Measurements from ENCODE around the gene PPME1.
"Not testable (repeated sequence)": the region's sequence is repeated elsewhere in the genome, so short reads cannot be mapped to it uniquely, and the experiment has no call there.

Gene PPME1, protein sequence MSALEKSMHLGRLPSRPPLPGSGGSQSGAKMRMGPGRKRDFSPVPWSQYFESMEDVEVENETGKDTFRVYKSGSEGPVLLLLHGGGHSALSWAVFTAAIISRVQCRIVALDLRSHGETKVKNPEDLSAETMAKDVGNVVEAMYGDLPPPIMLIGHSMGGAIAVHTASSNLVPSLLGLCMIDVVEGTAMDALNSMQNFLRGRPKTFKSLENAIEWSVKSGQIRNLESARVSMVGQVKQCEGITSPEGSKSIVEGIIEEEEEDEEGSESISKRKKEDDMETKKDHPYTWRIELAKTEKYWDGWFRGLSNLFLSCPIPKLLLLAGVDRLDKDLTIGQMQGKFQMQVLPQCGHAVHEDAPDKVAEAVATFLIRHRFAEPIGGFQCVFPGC

DNA sequence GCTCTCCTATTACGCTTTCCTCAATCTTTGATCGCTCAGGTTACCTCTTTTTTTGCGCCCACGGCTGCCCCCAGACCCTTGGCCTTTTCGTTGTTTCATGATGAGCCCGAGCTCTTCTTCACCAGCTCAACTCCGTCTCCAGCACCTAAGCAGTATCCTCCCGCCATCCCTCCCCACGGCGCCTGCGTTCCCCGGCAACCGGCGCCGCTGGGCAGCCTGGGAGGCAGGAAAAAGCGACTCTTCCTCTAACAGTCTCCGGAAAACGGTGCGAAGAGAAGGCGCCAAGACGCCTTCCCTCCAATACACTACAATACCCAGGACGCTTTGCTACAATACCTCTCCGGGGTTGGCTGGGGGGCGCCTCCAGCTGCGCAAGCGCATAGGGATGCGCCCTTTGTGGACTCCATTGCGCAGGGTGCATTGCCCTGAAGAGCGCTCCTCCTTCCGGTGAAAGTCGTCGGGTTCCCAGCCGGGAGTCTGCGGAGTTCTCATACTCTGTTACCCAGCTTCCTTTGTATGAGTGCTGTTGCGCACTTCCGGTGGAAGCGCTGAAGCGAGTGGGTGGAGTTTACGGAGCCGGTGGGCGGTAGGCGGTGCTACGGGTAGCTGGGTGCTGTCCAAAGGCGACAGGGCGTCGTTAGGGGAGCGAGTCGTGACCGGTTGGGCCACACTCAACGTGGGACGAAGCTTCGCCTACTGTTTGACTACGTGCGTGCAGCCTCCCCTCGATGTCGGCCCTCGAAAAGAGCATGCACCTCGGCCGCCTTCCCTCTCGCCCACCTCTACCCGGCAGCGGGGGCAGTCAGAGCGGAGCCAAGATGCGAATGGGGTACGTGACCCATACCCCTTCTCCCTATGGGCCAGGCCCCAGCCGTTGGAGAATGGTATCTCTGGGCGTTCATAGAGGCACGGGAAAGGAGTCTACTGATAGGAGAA lies at the start of gene PPME1, which contains the start of gene C2CD3:
PPME1 (plus strand) TSS at position 596 of the 936 bp plus-strand sequence; CDS start at position 729, 133 bp downstream.
C2CD3 (minus strand) TSS at position 309 of the 936 bp plus-strand sequence; CDS start at position 99, 210 bp downstream.
- DNase-seq (ENCODE audit: low read depth in 2 of 2, low spot score in 1 of 2), result peak; percentile 89 to 95

DNA sequence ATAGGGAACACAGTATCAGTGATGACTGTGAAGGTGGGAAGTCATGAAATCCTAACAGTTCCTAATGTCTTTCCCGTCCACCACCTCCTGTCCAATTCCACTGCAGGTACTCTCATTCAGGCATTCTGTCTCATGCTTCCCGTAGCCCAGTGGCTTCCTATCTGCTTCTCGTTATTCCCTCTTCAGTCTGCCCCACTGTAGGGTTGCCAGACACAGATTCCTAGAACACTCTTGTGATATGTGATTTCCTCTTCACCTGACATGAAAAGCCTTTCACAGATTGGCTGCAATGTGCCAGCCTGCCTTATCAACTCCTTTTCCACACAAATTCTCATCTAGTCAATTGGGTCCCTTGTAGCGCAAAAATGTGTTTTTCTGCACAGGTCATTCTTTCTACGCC lies 49.3 kb upstream of the PPME1 start:
- DNase-seq (ENCODE audit: low read depth in 2 of 2, low spot score in 1 of 2), result no peak

DNA sequence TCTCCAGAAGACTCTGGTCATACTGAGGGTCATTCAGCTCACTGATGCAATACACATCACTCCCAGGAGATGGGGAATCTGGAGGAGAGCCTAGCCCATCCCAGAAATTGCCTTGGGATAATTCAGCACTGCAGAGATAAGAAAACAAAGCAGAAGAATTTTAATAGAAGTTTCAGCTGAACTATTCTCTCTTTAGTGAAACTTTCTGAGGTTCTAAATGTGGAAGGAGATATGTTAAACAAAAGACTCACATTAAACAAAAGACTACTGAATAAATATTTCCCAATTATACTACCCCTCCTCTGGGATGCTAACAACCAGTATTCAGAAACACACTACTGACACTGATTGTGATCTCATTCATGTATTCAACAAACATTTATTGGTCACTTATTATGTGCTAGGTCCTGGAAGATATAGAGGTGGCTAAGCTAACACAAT lies 48.1 kb upstream of the PPME1 start:
- no peak for DNase-seq (ENCODE audit: low read depth in 2 of 2, low spot score in 1 of 2)

DNA sequence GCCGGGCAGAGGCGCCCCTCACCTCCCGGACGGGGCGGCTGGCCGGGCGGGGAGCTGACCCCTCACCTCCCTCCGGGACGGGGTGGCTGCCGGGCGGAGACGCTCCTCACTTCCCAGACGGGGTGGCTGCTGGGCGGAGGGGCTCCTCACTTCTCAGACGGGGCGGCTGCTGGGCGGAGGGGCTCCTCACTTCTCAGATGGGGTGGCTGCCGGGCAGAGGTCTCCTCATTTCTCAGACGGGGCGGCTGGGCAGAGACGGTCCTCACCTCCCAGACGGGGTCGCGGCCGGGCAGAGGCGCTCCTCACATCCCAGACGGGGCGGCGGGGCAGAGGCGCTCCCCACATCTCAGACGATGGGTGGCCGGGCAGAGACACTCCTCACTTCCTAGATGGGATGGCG lies 42.0 kb upstream of the PPME1 start:
- DNase-seq (ENCODE audit: low read depth in 2 of 2, low spot score in 1 of 2), result not testable (repeated sequence)

DNA sequence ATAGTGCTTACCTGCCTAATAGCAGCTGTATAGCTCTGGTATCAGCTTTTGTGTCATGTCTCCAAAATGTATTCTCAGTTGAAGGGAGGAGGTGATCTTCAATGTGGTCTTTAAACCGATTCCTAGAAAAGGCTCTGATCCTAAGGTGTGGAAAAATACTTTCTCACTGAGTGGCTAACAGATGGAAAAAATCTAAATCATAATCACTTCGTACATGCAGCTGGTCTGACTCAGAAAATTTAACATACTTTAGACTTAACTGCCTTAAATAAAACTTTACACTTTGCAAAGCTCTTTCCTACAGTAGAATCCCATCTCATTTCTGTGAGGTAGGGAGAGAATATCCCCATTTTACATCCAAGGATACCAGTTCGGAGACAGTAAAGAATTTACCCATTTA lies 38.3 kb upstream of the PPME1 start:
- DNase-seq (ENCODE audit: low read depth in 2 of 2, low spot score in 1 of 2), result no peak

DNA sequence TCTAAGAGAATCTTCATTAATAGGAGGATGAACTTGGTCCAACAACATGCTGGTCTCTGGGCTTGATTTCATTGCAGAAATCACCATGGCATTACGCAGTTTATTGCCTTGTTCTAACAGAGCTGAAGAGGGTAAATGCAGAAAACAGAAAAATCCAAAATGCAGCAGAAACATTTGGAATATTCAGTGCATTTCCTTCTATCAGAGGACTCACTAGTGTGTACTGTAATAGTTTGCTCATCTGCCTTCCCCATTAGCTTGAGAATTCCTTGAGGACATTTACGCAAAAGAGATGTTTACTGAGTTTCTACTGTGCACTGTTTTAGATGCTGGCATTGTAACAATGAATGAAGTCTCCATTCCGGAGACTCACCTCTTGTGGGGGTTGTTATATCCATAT lies 37.7 kb upstream of the PPME1 start:
- DNase-seq (ENCODE audit: low read depth in 2 of 2, low spot score in 1 of 2), result no peak

DNA sequence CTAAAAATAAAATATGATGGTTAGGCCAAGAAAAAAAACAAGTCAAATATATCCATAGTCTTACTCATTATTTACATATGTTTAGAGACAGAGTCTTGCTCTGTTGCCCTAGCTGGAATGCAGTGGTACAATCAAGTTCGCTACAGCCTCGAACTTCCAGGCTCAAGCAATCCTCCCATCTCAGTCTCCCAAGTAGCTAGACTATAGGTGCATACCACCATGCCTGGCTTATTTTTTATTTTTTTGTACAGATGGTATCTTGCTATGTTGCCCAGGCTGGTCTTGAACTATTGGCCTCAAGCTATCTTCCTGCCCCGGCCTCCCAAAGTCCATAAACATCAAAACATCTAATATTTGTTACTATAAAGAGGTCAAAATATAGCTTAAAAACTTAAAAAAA lies 36.4 kb upstream of the PPME1 start:
- DNase-seq (ENCODE audit: low read depth in 2 of 2, low spot score in 1 of 2), result no peak

DNA sequence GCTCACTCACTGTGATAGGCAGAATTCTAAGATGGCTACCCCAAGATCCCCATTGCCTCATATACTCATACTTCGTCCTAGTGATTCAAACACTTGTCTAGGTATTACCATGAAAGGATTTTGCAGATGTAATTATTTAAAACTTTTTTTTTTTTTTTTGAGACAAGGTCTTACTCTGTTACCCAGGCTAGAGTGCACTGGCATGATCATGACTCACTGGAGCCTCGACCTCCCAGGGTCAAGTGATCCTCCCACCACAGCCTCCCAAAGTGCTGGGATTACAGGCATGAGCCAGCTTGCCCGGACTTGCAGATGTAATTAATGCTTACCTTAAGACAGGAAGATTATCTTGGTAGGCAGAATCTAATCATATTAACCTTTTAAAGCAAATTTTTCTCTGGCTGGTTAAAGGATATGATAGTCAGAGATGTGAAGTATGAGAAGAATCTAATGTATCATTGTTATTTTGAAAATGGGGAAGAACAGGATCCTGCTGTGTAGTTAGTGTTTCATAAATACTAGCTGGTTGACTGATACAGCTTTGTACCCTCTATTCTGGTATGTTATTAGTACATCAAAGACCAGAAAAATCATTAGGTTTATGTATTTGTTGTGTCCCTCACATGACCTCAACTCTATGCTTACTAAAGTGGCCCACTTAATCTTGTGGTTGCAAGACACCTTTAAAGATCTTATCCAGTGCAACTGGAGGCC lies 35.8 kb upstream of the PPME1 start:
- DNase-seq (ENCODE audit: low read depth in 2 of 2, low spot score in 1 of 2), result no peak

DNA sequence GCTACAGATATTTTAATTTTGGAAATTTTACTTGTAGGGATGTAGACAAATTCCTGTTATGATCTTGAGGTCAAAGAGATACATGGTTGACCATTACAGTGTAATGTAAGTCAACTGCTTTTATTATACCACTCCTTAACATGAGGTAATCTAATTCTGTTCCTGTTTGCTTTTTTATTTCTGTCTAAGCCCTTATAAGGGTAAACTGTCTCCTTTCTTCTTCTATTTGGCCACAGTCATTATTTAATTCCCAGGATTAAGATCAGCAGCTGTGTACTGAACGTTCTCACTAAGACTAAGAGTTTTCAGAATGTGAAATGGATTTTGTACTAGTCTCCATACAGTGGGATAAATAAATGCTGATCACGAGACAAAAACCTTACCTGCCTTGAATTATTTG lies 33.1 kb upstream of the PPME1 start:
- no peak for DNase-seq (ENCODE audit: low read depth in 2 of 2, low spot score in 1 of 2)

DNA sequence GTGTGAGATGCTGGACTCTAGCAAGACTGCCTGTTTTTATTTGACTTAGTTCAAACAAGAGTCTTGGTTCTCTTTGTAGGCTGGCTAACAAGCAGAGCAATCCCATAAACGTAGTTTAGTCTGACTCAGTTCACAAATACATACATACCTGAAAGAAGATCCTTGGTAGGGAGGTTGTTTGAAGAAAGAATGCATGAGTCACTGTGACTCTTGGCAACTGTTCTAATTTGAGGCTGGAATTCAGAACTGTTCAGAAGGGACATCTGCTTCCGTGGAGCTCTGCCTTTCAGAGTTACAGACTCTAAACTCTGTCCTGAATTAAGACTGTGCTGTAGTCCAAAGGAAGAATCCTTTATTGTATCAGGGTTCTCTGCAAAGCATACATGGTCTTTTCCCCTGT lies 32.5 kb upstream of the PPME1 start:
- DNase-seq (ENCODE audit: low read depth in 2 of 2, low spot score in 1 of 2), result no peak

DNA sequence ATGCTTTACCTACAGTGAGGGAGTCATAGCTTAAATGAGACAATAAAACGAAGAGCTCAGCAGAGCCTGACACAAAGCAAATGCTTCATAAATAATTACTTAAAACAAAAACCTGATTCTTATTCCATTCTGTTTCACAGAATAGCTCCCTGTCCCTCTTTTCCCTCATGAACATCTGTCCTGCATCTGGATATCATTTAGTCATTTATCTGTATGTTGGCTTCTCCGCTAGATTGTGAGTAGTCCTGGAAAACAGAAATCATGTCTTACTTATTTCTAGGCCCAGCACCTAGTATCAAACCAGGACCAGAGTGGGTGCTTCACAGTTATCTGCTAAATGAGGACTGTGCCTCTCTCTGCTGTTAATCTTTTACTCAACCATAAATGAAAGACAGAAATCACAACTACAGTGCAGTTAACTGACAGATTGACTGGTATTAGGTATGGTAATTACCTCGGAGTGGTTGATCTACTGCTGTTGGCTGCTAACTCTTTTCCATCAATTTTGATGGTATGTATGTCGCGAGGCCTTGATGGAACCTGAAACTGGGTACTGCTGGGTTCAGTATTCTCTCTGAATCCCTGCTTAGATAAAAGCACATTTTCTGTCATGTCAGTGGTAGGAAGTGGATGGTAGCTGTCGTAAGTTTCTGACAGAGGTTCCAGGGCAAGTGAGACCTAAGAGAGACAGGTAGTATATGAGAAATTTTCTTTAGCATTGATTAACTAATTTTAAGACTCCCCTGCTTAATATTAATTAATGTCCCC lies 31.8 kb upstream of the PPME1 start:
- no peak for DNase-seq (ENCODE audit: low read depth in 2 of 2, low spot score in 1 of 2)

DNA sequence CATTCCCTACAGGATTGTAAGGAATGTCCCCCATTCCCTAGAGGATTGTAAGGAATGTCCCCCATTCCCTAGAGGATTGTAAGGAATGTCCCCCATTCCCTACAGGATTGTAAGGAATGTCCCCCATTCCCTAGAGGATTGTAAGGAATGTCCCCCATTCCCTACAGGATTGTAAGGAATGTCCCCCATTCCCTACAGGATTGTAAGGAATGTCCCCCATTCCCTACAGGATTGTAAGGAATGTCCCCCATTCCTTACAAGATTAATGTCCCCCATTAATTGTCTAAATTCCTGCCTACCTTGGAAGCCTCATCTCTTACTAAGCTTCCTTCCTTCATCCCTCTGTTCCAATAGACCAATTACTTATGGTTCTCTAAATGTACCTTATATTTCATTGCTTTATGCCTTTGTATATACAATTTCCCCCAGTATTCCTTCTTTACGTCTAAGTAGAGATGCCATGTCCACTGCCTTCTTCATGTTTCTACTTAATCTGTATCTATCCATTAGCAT lies 31.1 kb upstream of the PPME1 start:
- DNase-seq (ENCODE audit: low read depth in 2 of 2, low spot score in 1 of 2), result not testable (repeated sequence)

DNA sequence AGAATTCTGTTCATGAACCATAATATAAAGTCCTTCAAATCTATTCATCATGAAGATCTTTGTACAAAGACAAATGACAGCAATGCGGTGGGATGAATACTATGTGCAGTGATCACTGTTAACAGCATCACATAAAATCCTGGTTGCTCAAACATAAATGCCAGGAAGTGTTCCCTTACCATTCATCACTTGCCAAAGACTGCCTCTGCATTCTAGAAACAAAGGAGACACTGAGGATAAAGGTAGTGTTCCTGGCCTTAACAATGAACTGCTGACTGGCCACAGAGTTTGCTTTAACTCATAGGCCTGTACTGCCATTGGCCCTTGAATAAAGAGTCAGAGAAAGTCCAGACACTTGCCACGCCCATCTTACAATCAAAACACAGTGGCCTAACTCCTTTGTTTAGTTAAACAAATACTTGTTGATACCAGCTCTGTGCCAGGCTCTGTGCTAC lies 29.8 kb upstream of the PPME1 start:
- DNase-seq (ENCODE audit: low read depth in 2 of 2, low spot score in 1 of 2), result no peak

DNA sequence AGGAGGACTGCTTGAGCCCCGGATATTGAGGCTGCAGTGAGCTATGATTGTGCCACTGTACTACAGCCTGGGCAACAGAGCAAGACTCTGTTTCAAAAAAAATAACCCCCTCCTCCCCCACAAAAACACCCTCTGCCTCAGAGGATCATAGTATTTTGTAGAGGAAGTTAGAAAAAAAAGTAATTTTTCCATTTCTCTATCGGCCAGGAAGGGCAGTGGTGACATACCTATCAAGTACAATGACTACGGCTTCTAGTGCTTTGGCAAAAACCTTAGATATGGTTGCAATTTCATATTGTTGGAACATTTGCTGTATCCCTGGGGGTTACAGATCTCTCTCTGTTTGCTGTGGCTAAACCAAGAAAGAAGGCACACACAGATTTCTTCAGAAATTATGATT lies 29.2 kb upstream of the PPME1 start:
- no peak for DNase-seq (ENCODE audit: low read depth in 2 of 2, low spot score in 1 of 2)

DNA sequence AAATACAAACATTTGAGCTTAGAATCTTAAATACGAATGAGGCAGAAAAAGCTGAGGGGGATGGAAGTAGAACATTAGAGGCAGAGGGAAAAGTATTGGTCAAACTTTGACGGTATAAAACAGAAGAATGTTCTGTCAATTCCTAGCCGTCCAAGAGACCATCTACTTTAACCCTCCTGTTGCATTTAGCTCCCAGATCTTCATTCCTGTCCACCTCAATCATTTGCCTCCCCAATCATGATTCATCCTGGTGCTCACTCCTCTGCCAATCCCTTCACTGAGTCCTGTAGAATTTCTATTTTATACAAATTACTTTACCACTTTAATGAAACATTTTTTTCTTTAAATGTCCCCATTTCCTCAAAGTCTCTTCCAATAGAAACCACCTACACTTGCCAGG lies 28.5 kb upstream of the PPME1 start:
- no peak for DNase-seq (ENCODE audit: low read depth in 2 of 2, low spot score in 1 of 2)

DNA sequence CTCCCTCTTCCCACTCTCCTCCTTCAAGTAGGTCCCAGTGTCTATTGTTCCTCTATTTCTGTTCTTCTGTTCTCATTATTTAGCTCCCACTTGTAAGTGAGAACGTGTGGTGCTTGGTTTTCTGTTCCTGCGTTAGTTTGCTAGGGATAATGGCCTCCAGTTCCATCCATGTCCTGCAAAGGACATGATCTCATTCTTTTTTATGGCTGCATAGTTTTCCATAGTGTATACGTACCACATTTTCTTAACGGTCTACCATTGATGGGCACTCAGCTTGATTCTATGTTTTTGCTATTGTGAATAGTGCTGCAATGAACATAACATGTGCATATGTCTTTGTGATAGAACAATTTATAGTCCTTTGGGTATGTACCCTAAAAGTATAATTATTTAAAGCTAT lies 26.5 kb upstream of the PPME1 start:
- DNase-seq (ENCODE audit: low read depth in 2 of 2, low spot score in 1 of 2), result no peak

DNA sequence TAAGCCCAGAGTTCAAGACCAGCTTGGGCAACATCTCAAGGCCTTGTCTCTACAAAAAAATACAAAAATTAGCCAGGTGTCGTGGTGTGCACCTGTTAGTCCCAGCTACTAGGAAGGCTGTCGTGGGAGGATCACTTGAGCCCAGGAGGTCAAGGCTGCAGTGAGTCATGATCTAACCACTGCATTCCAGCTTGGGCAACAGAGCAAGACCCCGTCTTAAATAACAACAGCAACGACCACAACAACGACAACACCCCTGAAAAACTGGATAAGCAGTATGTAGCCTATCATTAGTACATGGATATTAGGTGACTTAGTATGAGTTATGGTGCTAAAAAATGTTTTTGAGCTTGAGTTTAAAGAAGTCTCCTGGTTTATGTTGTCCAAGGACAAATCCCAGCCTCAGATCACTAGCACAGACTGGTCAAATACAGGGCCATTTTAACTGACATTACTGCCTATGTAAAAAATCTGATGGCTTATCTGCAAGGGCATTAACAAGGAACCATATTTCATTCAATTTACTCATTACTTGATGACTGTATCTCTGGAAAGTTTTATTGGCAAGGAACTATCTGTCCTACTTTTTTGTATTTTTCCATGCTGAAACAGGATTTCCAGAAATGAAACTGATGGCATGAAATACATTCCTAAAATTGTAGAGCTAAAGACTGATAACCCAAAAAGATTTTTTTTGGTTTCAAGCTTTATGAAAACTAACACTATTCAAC lies 23.7 kb upstream of the PPME1 start:
- no peak for DNase-seq (ENCODE audit: low read depth in 2 of 2, low spot score in 1 of 2)

DNA sequence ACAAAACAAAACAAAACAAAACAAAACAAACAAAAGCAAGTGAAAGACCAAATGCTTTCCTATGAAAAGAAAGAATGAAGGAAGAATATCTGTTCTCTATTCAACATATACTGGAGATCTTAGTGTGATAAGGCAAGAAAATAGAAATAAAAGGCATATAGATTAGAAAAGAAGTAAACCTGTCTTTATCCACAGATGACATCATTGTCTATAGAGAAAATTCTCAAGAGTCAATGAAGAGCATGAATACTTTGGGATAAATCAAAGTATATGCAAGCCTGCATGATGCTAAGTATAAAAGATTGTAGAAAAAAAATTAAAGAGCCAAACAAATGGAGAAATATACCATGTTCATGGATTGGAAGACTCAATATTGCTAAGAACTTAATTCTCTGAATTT lies 17.9 kb upstream of the PPME1 start:
- DNase-seq (ENCODE audit: low read depth in 2 of 2, low spot score in 1 of 2), result no peak

DNA sequence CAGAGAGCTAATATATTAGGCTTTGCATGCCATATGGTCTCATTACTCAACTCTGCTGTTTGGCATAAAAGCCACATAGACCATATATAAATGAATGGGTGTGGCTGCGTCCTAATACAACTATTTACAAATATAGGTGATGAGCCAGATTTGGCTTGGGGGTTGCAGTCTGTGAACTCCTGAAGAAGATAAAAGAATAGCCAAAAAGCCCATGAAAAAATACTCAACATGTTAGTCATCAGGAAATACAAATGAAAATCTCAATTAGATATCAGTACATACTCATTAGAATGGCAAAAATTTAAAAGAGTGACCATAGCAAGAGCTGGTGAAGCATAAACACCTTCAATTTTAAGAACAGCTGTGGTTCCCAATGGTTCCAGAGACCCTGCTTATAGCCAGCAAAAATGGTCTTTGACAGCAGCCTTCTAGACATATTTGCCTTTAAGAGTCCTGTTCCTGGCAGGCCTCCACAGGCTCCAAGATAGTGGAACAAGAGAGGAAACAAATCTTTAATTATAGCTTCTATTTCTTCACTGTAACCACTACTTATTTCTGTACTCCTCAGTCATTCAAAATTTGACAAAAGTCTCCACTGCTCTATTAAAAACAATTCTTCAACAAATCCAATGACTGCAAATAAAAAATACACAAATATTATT lies 16.3 kb upstream of the PPME1 start:
- DNase-seq (ENCODE audit: low read depth in 2 of 2, low spot score in 1 of 2), result no peak

Data from stimulated activated CD8-positive, alpha-beta memory T cell treated with anti-CD3 and anti-CD28 coated beads, Interleukin-4, amount 100 ng/mL, for 1 hour (primary cell).